GM03348 (cell line): ENCODE data around the gene CATSPERZ.

Experiments used
- DNase-seq: peaks from one replicate; pipeline ENCODE4 v3.0.0; 2012; ENCODE audit warnings: low spot score

Gene CATSPERZ

GRCh38 chr11:64299847-64300648, at the start of gene CATSPERZ:
Gene CATSPERZ, plus strand, starts transcription at chr11:64300358. Its CDS starts 53 bp downstream, at chr11:64300411.
- DNase-seq: no peak

- no peak for DNase-seq
Observed at GRCh38 chr11:64250415-64251015, 49.6 kb upstream of the CATSPERZ start.

GRCh38 chr11:64251016-64251752, 49.0 kb upstream of the CATSPERZ start, which contains the start of gene PLCB3:
Gene PLCB3, plus strand, starts transcription at chr11:64251530. Its CDS starts 120 bp downstream, at chr11:64251650.
- peak; percentile 94 for DNase-seq

- DNase-seq: no peak
Observed at GRCh38 chr11:64251753-64252002, 48.5 kb upstream of the CATSPERZ start.

GRCh38 chr11:64252003-64252872, 47.9 kb upstream of the CATSPERZ start:
- peak; percentile 83 for DNase-seq

- no peak for DNase-seq
Observed at GRCh38 chr11:64253043-64253442, 47.1 kb upstream of the CATSPERZ start.

GRCh38 chr11:64253481-64253880, 46.7 kb upstream of the CATSPERZ start:
- DNase-seq: no peak

- no peak for DNase-seq
Observed at GRCh38 chr11:64254326-64254725, 45.8 kb upstream of the CATSPERZ start.

GRCh38 chr11:64255135-64256128, 44.7 kb upstream of the CATSPERZ start:
- no peak for DNase-seq

- no peak for DNase-seq
Observed at GRCh38 chr11:64256300-64256699, 43.9 kb upstream of the CATSPERZ start.

- DNase-seq: no peak
Observed at GRCh38 chr11:64258356-64258755, 41.8 kb upstream of the CATSPERZ start.

- no peak for DNase-seq
Observed at GRCh38 chr11:64258946-64259532, 41.1 kb upstream of the CATSPERZ start.

- DNase-seq: no peak
Observed at GRCh38 chr11:64259533-64260067, 40.6 kb upstream of the CATSPERZ start.

GRCh38 chr11:64260147-64260708, 39.9 kb upstream of the CATSPERZ start:
- no peak for DNase-seq

- no peak for DNase-seq
Observed at GRCh38 chr11:64261556-64262080, 38.5 kb upstream of the CATSPERZ start.

- DNase-seq: no peak
Observed at GRCh38 chr11:64262271-64263002, 37.7 kb upstream of the CATSPERZ start.

- no peak for DNase-seq
Observed at GRCh38 chr11:64263021-64263946, 36.9 kb upstream of the CATSPERZ start.

- DNase-seq: no peak
Observed at GRCh38 chr11:64263947-64264317, 36.2 kb upstream of the CATSPERZ start.
